WTC11 (cell line): Measurements from ENCODE around the gene PAGE4. TPM values are rescaled to one million over a fixed set of nuclear protein-coding genes. Genes with fewer than 3 reads are reported as not detected.

Experiments
- ATAC-seq: fragments of 200-7000 bp; cut with Tn5 transposase; 2 replicates; pipeline ENCODE4 v1.10.0; 2021; ENCODE audit warnings: mild to moderate bottlenecking, moderate library complexity
- CTCF ChIA-PET: fragments of 300-600 bp; sonication (Branson Sonifier 250); formaldehyde crosslinking; loops from one replicate; lab custom pipeline; 2021; ENCODE audit warnings: antibody characterized with exemption; lab: Charles Lee
- POLR2A ChIA-PET: fragments of 350-600 bp; sonication (Branson Sonifier 250); formaldehyde crosslinking; loops from one replicate; lab custom pipeline; 2021; ENCODE audit warnings: antibody characterized with exemption; lab: Charles Lee
- DNase-seq: peaks from one replicate; pipeline ENCODE4 v3.0.0; 2021; ENCODE audit warnings: low spot score
- H3K27ac Mint-ChIP-seq: 2 replicates; pipeline ENCODE4 v1.8.0; 2021; ENCODE audit warnings: mixed read lengths
- H3K27me3 Mint-ChIP-seq: 2 replicates; pipeline ENCODE4 v1.8.0; 2021; ENCODE audit warnings: low read depth, mild to moderate bottlenecking, moderate library complexity, mixed read lengths
- H3K36me3 Mint-ChIP-seq: 2 replicates; pipeline ENCODE4 v1.8.0; 2021; ENCODE audit warnings: mixed read lengths
- H3K4me1 Mint-ChIP-seq: 2 replicates; pipeline ENCODE4 v1.8.0; 2022; ENCODE audit warnings: mixed read lengths
- H3K4me3 Mint-ChIP-seq: 2 replicates; pipeline ENCODE4 v1.8.0; 2021; ENCODE audit warnings: mild to moderate bottlenecking, moderate library complexity, mixed read lengths
- H3K9me3 Mint-ChIP-seq: 2 replicates; pipeline ENCODE4 v1.8.0; 2021; ENCODE audit warnings: mixed read lengths
- CREB1 ChIP-seq: sonication (generic); formaldehyde crosslinking; IDR thresholded peaks from 2 replicates; pipeline ENCODE4 v1.8.0; 2023; ENCODE audit warnings: mild to moderate bottlenecking, missing genetic modification reagents
- E2F4 ChIP-seq: sonication (generic); formaldehyde crosslinking; IDR thresholded peaks from 2 replicates; pipeline ENCODE4 v1.8.1; 2022; ENCODE audit warnings: low read depth, mild to moderate bottlenecking, moderate library complexity, missing genetic modification reagents, borderline replicate concordance
- ERG ChIP-seq: fragments of 250-450 bp; sonication (Bioruptor Pico); IDR thresholded peaks from 2 replicates; pipeline ENCODE4 v1.8.0; 2021; ENCODE audit warnings: mild to moderate bottlenecking
- FOXK1 ChIP-seq: sonication (generic); formaldehyde crosslinking; IDR thresholded peaks from 2 replicates; pipeline ENCODE4 v1.8.0; 2022; ENCODE audit warnings: mild to moderate bottlenecking, moderate library complexity, missing genetic modification reagents
- GRHL2 ChIP-seq: fragments of 250-450 bp; sonication (Bioruptor Pico); IDR thresholded peaks from 2 replicates; pipeline ENCODE4 v1.8.0; 2022; ENCODE audit warnings: mild to moderate bottlenecking, moderate library complexity; ENCODE audit not compliant: insufficient replicate concordance, severe bottlenecking
- GTF2I ChIP-seq: fragments of 250-450 bp; sonication (Bioruptor Pico); conservative IDR thresholded peaks from 2 replicates; pipeline ENCODE4 v1.4.0; 2021; ENCODE audit warnings: mild to moderate bottlenecking
- IRF2 ChIP-seq: sonication (generic); formaldehyde crosslinking; IDR thresholded peaks from 2 replicates; pipeline ENCODE4 v1.8.0; 2022; ENCODE audit warnings: low read depth, missing genetic modification reagents, borderline replicate concordance
- JUN ChIP-seq: sonication (generic); formaldehyde crosslinking; IDR thresholded peaks from 2 replicates; pipeline ENCODE4 v1.8.0; 2023; ENCODE audit warnings: mild to moderate bottlenecking, missing genetic modification reagents
- NR1H2 ChIP-seq: sonication (generic); formaldehyde crosslinking; IDR thresholded peaks from 2 replicates; pipeline ENCODE4 v1.9.0; 2021; ENCODE audit warnings: mild to moderate bottlenecking, moderate library complexity, missing genetic modification reagents
- NR3C1 ChIP-seq: sonication (generic); formaldehyde crosslinking; conservative IDR thresholded peaks from 2 replicates; pipeline ENCODE4 v1.8.1; 2023; ENCODE audit warnings: low read depth, mild to moderate bottlenecking, missing genetic modification reagents
- RORB ChIP-seq: fragments of 250-450 bp; sonication (Bioruptor Pico); IDR thresholded peaks from 2 replicates; pipeline ENCODE4 v1.9.0; 2021; ENCODE audit warnings: mild to moderate bottlenecking
- ZBTB21 ChIP-seq: sonication (generic); formaldehyde crosslinking; IDR thresholded peaks from 2 replicates; pipeline ENCODE4 v1.8.1; 2023; ENCODE audit warnings: mild to moderate bottlenecking, missing genetic modification reagents, borderline replicate concordance
- ZNF219 ChIP-seq: sonication (generic); formaldehyde crosslinking; IDR thresholded peaks from 2 replicates; pipeline ENCODE4 v1.8.0; 2023; ENCODE audit warnings: missing genetic modification reagents, mild to moderate bottlenecking, borderline replicate concordance
- ZNF396 ChIP-seq: fragments of 250-450 bp; sonication (Bioruptor Pico); IDR thresholded peaks from 2 replicates; pipeline ENCODE4 v1.8.0; 2021; ENCODE audit warnings: mild to moderate bottlenecking, moderate library complexity, borderline replicate concordance
- ZNF512 ChIP-seq: sonication (generic); formaldehyde crosslinking; IDR thresholded peaks from 2 replicates; pipeline ENCODE4 v1.8.1; 2022; ENCODE audit warnings: missing genetic modification reagents, borderline replicate concordance
- ZNF671 ChIP-seq: fragments of 250-450 bp; sonication (Bioruptor Pico); IDR thresholded peaks from 2 replicates; pipeline ENCODE4 v1.8.0; 2021; ENCODE audit warnings: mild to moderate bottlenecking
- total RNA-seq: library from RNA; stranded (reverse); gene quantifications from 3 replicates; pipeline ENCODE4 v1.2.3, GENCODE V29; 2021
- TF ChIP-seq, protein P1 (sequence below): sonication (generic); formaldehyde crosslinking; IDR thresholded peaks from 2 replicates; pipeline ENCODE4 v1.8.0; 2023; ENCODE audit warnings: missing genetic modification reagents, mild to moderate bottlenecking, borderline replicate concordance
- TF ChIP-seq, protein P2 (sequence below): sonication (generic); formaldehyde crosslinking; IDR thresholded peaks from 2 replicates; pipeline ENCODE4 v1.8.1; 2022; ENCODE audit warnings: mild to moderate bottlenecking, moderate library complexity, missing genetic modification reagents
- TF ChIP-seq, protein P3 (sequence below): sonication (generic); formaldehyde crosslinking; IDR thresholded peaks from 2 replicates; pipeline ENCODE4 v1.8.1; 2023; ENCODE audit warnings: mild to moderate bottlenecking, moderate library complexity, missing genetic modification reagents
- TF ChIP-seq, protein P4 (sequence below): sonication (generic); formaldehyde crosslinking; IDR thresholded peaks from 2 replicates; pipeline ENCODE4 v1.8.0; 2023; ENCODE audit warnings: missing genetic modification reagents

The PAGE4 gene
- total RNA-seq, 1 experiment from 2014 or later = not detected

- no peak for TF ChIP-seq ZNF512 (CRISPR knock-in tag)
- no peak for TF ChIP-seq NR3C1 (CRISPR knock-in tag)
- no peak for TF ChIP-seq ZNF396
- TF ChIP-seq, protein P1, sequence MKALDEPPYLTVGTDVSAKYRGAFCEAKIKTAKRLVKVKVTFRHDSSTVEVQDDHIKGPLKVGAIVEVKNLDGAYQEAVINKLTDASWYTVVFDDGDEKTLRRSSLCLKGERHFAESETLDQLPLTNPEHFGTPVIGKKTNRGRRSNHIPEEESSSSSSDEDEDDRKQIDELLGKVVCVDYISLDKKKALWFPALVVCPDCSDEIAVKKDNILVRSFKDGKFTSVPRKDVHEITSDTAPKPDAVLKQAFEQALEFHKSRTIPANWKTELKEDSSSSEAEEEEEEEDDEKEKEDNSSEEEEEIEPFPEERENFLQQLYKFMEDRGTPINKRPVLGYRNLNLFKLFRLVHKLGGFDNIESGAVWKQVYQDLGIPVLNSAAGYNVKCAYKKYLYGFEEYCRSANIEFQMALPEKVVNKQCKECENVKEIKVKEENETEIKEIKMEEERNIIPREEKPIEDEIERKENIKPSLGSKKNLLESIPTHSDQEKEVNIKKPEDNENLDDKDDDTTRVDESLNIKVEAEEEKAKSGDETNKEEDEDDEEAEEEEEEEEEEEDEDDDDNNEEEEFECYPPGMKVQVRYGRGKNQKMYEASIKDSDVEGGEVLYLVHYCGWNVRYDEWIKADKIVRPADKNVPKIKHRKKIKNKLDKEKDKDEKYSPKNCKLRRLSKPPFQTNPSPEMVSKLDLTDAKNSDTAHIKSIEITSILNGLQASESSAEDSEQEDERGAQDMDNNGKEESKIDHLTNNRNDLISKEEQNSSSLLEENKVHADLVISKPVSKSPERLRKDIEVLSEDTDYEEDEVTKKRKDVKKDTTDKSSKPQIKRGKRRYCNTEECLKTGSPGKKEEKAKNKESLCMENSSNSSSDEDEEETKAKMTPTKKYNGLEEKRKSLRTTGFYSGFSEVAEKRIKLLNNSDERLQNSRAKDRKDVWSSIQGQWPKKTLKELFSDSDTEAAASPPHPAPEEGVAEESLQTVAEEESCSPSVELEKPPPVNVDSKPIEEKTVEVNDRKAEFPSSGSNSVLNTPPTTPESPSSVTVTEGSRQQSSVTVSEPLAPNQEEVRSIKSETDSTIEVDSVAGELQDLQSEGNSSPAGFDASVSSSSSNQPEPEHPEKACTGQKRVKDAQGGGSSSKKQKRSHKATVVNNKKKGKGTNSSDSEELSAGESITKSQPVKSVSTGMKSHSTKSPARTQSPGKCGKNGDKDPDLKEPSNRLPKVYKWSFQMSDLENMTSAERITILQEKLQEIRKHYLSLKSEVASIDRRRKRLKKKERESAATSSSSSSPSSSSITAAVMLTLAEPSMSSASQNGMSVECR (CRISPR knock-in tag) = no peak
- no peak for TF ChIP-seq ZBTB21
- no peak for TF ChIP-seq GRHL2
- TF ChIP-seq JUN (CRISPR knock-in tag) = no peak
- no peak for TF ChIP-seq CREB1 (CRISPR knock-in tag)
- TF ChIP-seq IRF2 (CRISPR knock-in tag) = no peak
- no peak for TF ChIP-seq E2F4 (CRISPR knock-in tag)
- TF ChIP-seq, protein P2, sequence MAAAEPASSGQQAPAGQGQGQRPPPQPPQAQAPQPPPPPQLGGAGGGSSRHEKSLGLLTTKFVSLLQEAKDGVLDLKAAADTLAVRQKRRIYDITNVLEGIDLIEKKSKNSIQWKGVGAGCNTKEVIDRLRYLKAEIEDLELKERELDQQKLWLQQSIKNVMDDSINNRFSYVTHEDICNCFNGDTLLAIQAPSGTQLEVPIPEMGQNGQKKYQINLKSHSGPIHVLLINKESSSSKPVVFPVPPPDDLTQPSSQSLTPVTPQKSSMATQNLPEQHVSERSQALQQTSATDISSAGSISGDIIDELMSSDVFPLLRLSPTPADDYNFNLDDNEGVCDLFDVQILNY = no peak
- TF ChIP-seq NR1H2 (CRISPR knock-in tag) = no peak
- TF ChIP-seq ZNF219 (CRISPR knock-in tag) = no peak
- TF ChIP-seq RORB (CRISPR knock-in tag) = no peak
- no peak for TF ChIP-seq FOXK1 (CRISPR knock-in tag)
- no peak for TF ChIP-seq GTF2I
- TF ChIP-seq, protein P3, sequence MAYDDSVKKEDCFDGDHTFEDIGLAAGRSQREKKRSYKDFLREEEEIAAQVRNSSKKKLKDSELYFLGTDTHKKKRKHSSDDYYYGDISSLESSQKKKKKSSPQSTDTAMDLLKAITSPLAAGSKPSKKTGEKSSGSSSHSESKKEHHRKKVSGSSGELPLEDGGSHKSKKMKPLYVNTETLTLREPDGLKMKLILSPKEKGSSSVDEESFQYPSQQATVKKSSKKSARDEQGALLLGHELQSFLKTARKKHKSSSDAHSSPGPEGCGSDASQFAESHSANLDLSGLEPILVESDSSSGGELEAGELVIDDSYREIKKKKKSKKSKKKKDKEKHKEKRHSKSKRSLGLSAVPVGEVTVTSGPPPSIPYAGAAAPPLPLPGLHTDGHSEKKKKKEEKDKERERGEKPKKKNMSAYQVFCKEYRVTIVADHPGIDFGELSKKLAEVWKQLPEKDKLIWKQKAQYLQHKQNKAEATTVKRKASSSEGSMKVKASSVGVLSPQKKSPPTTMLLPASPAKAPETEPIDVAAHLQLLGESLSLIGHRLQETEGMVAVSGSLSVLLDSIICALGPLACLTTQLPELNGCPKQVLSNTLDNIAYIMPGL (CRISPR knock-in tag) = no peak
- TF ChIP-seq, protein P4, sequence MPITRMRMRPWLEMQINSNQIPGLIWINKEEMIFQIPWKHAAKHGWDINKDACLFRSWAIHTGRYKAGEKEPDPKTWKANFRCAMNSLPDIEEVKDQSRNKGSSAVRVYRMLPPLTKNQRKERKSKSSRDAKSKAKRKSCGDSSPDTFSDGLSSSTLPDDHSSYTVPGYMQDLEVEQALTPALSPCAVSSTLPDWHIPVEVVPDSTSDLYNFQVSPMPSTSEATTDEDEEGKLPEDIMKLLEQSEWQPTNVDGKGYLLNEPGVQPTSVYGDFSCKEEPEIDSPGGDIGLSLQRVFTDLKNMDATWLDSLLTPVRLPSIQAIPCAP (CRISPR knock-in tag) = no peak
- no peak for TF ChIP-seq ZNF671 (CRISPR knock-in tag)
- TF ChIP-seq ERG = no peak
- no peaks in the 10 kb centered on the region for H3K4me1 Mint-ChIP-seq
- no peaks in the 10 kb centered on the region for H3K27me3 Mint-ChIP-seq
- no peak overlapping the region for H3K4me3 Mint-ChIP-seq
- H3K27ac Mint-ChIP-seq = no peak overlapping the region
- ChIA-PET POLR2A (no interaction called here), CTCF (no interaction called here)
- no peaks in the 10 kb centered on the region for H3K9me3 Mint-ChIP-seq
- H3K36me3 Mint-ChIP-seq = no peaks in the 10 kb centered on the region
- ATAC-seq (no peak), DNase-seq (no peak)
Measured at GRCh38 chrX:49792376-49792775, 36.7 kb upstream of the PAGE4 start.
